Measurements from ENCODE around the gene SMYD3. TPM values are rescaled to one million over a fixed set of nuclear protein-coding genes. Genes with fewer than 3 reads are reported as not detected.

Gene SMYD3
- total RNA-seq, 1 experiment from 2014 or later, result 25.5 TPM

DNA sequence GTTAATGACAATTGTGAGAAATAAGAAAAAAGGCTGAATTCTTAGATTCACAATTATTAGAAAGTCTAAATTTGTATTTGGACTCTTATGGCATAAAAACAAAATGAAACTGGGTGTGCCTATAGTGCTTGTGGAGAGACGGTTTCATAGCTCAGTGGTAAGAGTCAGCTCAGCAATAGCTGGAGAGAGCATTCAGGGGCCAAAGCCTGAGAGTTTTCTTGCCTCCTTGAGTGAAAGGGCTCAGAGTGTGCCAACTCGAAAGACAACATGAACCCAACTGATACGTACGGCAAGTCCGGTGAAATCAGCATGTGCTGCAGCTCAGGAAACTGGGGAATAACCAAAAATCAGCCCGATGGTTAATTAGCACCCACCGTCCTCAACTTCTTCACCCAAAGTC, 577.9 kb downstream of the SMYD3 start:
- Histone ChIP-seq H3K14ac (ENCODE audit: insufficient read depth, low read length) (no peak overlapping the region), H3K4ac (ENCODE audit: low read depth, low read length) (no peak overlapping the region), H3K9ac (ENCODE audit: extremely low read depth, insufficient read length, low read length) (no peak overlapping the region), H3K4me1 (ENCODE audit: insufficient read depth, low read length) (no peaks in the 10 kb centered on the region), H3K9me3 (ENCODE audit: control insufficient read depth, low read depth, low read length) (no peaks in the 10 kb centered on the region), H2AK5ac (ENCODE audit: insufficient read length, low read length) (no peak overlapping the region), H4K8ac (replicated peaks; ENCODE audit: insufficient read length, low read depth, low read length) (no peak overlapping the region), H3T11ph (ENCODE audit: low read length) (no peak overlapping the region), H2AFZ (ENCODE audit: low read length) (no peak overlapping the region), H3K79me1 (ENCODE audit: insufficient read depth, low read depth, low read length, poor library complexity, severe bottlenecking) (no peaks in the 10 kb centered on the region), H4K5ac (ENCODE audit: insufficient read length, low read depth, low read length) (no peak overlapping the region), H2BK5ac (ENCODE audit: insufficient read length, low read length) (no peak overlapping the region), H2BK12ac (ENCODE audit: insufficient read length, low read depth, low read length) (no peak overlapping the region), H3K23ac (ENCODE audit: insufficient read length, low read depth, low read length) (no peak overlapping the region), H4K91ac (ENCODE audit: insufficient read length, low read depth, low read length) (no peak overlapping the region), H3K23me2 (ENCODE audit: insufficient read length, low read depth, low read length, poor library complexity, severe bottlenecking) (no peaks in the 10 kb centered on the region), H2BK120ac (ENCODE audit: low read depth, low read length, poor library complexity, severe bottlenecking) (no peak overlapping the region), H3K79me2 (ENCODE audit: insufficient read depth, low read length) (no peaks in the 10 kb centered on the region), H2BK15ac (ENCODE audit: low read depth, low read length) (no peak overlapping the region; the same call in 1 of the 2 replicates), H4K20me1 (ENCODE audit: control insufficient read depth, insufficient read depth, insufficient read length) (no peaks in the 10 kb centered on the region), H3K56ac (ENCODE audit: insufficient read length, low read depth, low read length) (no peak overlapping the region), H3K4me2 (ENCODE audit: insufficient read depth, insufficient read length, low read length) (no peak overlapping the region), H2BK20ac (ENCODE audit: low read depth, low read length, poor library complexity, severe bottlenecking) (no peak overlapping the region), H3K18ac (ENCODE audit: insufficient read length, low read depth, low read length) (no peak overlapping the region), H3K27me3 (ENCODE audit: insufficient read depth, low read length) (no peaks in the 10 kb centered on the region), H3K27ac (ENCODE audit: insufficient read length, low read depth, low read length) (no peak overlapping the region)
- no peak overlapping the region for H3K4me3 Mint-ChIP-seq
- no peaks in the 10 kb centered on the region for H3K9me3 Mint-ChIP-seq
- TF ChIP-seq, protein P1, sequence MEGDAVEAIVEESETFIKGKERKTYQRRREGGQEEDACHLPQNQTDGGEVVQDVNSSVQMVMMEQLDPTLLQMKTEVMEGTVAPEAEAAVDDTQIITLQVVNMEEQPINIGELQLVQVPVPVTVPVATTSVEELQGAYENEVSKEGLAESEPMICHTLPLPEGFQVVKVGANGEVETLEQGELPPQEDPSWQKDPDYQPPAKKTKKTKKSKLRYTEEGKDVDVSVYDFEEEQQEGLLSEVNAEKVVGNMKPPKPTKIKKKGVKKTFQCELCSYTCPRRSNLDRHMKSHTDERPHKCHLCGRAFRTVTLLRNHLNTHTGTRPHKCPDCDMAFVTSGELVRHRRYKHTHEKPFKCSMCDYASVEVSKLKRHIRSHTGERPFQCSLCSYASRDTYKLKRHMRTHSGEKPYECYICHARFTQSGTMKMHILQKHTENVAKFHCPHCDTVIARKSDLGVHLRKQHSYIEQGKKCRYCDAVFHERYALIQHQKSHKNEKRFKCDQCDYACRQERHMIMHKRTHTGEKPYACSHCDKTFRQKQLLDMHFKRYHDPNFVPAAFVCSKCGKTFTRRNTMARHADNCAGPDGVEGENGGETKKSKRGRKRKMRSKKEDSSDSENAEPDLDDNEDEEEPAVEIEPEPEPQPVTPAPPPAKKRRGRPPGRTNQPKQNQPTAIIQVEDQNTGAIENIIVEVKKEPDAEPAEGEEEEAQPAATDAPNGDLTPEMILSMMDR (conservative IDR thresholded peaks at IDR 0.05), result no peak
- DNase-seq, result no peak
- peaks cover 9 to 11% of the 10 kb centered on the region in 2 experiments for H3K4me1 Mint-ChIP-seq
- no peaks in the 10 kb centered on the region for H3K27me3 Mint-ChIP-seq (ENCODE audit: low read depth)
- no peaks in the 10 kb centered on the region for H3K36me3 Mint-ChIP-seq (ENCODE audit: insufficient read depth in 1 of 3, low read depth in 3 of 3)
- WGBS (ENCODE audit: extremely low coverage, insufficient read length, low lambda C conversion rate), result no CpG with 5 or more reads among the region's 7 CpGs
- H3K27ac Mint-ChIP-seq, result no peak overlapping the region; a peak in 1 of 7 replicates

Measured in H9 (cell line).